GM11168 (cell line): ENCODE results near the gene METAP1D.
"Not testable (repeated sequence)": the region's sequence is repeated elsewhere in the genome, so short reads cannot be mapped to it uniquely, and the experiment has no call there.

Experiments used
- in situ Hi-C: fragments of 300-500 bp; cut with MboI; formaldehyde crosslinking; loops from one replicate; pipeline ENCODE4 v1.12.0; 2022; ENCODE audit warnings: low sequenced_read_pairs; ENCODE audit not compliant: unreplicated experiment

Gene METAP1D

DNA sequence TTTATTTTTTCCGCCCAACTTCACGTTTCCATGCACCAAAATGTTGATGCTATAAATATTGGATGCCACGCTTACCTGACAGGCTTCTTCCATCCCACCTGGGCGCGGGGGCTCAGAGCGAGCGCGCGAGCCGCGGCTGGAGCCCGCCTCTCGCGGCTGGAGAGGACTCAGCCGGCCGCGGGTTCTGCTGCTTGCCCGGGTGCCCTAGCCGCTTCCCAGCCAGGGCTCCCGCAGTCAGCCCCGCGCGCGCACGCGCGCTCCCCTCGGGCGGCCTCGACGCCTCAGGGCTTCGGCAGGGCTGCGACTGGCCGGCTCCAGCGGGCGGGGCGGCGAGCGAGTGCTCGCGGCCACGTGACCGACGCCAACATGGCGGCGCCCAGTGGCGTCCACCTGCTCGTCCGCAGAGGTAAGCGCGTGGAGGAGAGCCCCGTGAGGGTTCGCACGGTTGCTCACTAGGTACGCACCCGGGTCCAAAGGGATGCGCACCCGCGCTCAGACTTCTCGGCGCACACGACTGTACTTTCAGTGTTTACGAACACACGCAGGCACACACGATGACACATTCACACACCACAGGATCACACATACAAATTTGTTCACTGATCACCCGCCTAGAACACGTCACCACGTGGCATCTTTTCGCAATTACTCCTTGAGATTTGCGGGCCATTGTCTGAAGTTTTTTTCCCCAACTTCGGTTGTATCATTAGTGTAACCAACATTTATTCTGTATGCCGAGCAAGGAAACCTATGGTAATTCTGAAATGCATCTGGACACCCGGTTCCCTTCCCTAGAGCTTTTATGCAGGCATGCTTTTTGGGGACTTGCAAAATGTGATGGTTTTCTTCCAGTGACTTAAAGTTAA is at the start of gene METAP1D:
METAP1D (plus strand) TSS at position 350 of the 866 bp plus-strand sequence; CDS start at position 367, 17 bp downstream.
- in situ Hi-C loops, result no loop called here

GRCh38 chr2:171952276-171952675 is 47.5 kb upstream of the METAP1D start:
- in situ Hi-C loops, result no loop called here

DNA sequence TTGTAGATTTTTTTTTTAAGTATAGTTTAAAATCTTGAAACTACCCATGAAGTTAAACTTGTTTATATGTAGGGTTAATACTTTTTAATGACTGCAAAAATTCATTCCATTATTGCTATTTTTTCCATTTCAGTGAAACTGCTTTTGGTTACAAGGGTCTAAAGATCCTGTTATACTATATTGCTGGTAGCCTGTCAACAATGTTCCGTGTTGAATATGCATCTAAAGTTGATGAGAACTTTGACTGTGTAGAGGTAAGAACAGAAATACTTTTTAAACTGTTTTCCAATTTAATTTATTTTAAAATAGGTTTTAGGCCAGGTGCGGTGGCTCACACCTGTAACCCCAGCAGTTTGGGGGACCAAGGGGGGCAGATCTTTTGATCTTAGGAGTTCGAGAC is 47.0 kb upstream of the METAP1D start:
- in situ Hi-C loops, result no loop called here

DNA sequence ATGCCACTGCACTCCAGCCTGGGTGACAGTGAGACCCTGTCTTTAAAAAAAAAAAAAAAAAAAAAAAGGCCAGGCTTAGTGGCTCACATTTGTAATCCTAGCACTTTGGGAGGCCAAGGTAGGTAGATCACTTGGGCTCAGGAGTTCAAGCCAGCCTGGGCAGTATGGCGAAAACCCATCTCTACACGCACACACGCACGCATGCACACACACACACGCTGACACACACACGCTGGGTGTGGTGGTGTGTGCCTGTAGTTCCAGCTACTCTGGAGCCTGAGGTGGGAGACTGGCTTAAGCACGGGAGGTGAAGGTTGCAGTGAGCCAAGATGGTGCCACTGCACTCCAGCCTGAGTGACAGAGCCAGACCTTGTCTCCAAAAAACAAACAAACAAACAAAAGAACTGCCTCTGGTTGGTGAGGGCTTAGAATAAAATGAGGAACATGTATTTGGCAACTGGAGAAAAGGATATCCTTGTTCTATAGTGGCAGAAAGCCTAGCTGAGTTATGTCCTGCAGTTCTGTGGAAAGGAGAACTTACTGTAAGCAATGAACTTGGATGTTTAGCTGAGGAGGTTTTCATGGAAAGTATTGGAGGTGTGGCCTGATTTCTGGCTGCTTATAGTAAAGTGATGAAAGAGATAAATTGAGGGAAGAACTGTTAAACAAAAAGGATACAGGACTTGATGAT is 43.5 kb upstream of the METAP1D start:
- in situ Hi-C loops, result no loop called here

GRCh38 chr2:171957061-171957460 is 42.7 kb upstream of the METAP1D start:
- in situ Hi-C loops, result no loop called here

GRCh38 chr2:171958475-171958874 is 41.3 kb upstream of the METAP1D start:
- in situ Hi-C loops, result no loop called here

DNA sequence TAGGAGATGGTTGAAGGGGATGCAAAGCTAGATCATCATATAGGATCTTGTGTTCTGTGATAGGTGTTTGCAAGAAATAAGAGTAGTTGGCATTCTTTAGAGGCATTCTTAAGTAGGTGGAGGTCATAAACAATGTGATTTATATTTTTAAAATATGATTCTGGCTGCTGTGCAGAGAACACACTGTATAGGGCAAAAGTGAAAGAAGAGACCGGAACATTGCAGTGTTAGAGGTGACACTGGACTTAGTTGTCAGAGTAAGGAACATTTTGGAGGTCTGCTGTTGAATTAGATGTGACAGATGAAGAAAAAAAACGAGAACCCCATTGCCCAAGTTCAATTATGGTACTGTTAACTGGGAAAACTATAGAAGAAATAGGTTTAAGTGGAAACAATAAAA is 39.8 kb upstream of the METAP1D start:
- in situ Hi-C loops, result no loop called here

GRCh38 chr2:171960570-171960969 is 39.2 kb upstream of the METAP1D start:
- in situ Hi-C loops, result no loop called here

DNA sequence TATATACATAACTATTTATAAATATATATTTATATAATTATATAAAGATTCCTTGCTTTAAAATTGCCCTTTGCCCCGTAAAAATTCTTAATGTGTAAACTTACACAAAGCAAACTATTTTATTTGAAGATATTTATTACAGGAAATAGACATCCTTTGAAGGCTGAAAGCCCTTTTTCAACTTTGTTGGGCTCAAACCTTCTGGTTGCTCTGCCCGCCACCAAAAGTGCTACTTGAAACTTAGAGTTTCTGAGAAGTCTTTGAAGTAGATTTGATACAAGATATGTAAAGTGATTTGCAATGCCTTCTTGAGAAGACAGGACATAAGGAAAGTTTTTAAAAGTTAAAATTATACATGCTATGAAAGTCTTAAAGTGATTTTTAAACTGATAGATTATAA is 36.6 kb upstream of the METAP1D start:
- in situ Hi-C loops, result no loop called here

GRCh38 chr2:171964308-171964707 is 35.4 kb upstream of the METAP1D start:
- in situ Hi-C loops, result no loop called here

- in situ Hi-C loops, result no loop called here
Measured at GRCh38 chr2:171965238-171965637, 34.5 kb upstream of the METAP1D start.

- in situ Hi-C loops, result no loop called here
Measured at GRCh38 chr2:171965661-171966060, 34.1 kb upstream of the METAP1D start.

- in situ Hi-C loops, result no loop called here
Measured at GRCh38 chr2:171966235-171966634, 33.5 kb upstream of the METAP1D start.

- in situ Hi-C loops, result no loop called here
Measured at GRCh38 chr2:171966688-171967087, 33.1 kb upstream of the METAP1D start.

GRCh38 chr2:171968509-171968908 is 31.2 kb upstream of the METAP1D start:
- in situ Hi-C loops, result no loop called here

- in situ Hi-C loops, result no loop called here
Measured at GRCh38 chr2:171972329-171972982, 27.3 kb upstream of the METAP1D start.

GRCh38 chr2:171979103-171979502 is 20.6 kb upstream of the METAP1D start:
- in situ Hi-C loops, result no loop called here

DNA sequence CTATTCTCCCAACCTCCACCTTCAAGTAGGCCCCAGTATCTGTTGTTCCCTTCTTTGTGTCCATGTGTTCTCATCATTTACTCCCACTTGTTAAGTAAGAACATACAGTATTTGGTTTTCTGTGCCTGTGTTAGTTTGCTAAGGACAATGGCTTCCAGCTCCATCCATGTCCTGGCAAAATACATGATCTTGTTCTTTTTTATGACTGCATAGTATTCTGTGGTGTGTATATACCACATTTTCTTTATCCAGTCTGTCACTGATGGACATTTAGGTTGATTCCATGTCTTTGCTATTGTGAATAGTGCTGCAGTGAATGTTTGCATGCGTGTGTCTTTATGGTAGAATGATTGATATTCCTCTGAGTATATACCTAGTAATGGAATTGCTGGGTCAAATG is 15.8 kb upstream of the METAP1D start:
- in situ Hi-C loops, result not testable (repeated sequence)

DNA sequence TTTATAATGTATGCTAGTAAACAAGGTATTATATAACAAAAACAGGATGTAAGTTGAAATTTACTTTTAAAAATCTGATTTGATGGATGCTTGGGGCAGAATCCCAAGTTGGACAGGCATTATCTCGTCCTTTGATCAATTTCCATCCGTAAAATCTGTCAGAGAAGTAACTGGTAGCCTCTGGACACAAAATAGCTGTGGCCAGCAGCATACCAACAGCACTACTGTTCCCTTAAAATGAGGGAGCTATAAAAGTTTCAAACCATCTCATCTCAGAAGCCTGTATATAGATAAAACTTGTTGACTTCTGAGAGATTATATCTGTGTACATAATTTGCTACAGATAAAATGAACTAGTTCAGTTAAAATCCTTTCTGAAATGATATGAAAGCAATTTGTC is 14.7 kb upstream of the METAP1D start:
- in situ Hi-C loops, result no loop called here

DNA sequence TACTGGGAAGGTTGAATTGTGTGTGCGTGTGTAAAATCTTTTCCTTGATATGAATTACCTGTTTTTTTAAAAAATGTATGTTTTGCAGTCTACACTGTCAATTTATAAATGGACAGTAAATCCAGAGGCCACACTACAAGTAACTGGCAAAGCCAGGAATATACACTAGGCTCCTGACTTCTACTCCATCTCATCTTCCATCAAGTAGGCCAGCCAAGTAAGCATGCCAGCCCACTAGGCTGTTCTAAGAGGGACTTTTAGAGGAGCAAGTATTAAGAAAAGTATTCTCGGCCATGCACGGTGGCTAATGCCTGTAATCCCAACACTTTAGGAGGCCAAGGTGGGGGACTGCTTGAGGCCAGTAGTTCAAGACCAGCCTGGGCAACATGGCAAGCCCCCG is 13.0 kb upstream of the METAP1D start:
- in situ Hi-C loops, result no loop called here

GRCh38 chr2:171991027-171991426 is 8.7 kb upstream of the METAP1D start:
- in situ Hi-C loops, result no loop called here
